ENCODE measurements around the gene MT1A.

Gene MT1A

DNA sequence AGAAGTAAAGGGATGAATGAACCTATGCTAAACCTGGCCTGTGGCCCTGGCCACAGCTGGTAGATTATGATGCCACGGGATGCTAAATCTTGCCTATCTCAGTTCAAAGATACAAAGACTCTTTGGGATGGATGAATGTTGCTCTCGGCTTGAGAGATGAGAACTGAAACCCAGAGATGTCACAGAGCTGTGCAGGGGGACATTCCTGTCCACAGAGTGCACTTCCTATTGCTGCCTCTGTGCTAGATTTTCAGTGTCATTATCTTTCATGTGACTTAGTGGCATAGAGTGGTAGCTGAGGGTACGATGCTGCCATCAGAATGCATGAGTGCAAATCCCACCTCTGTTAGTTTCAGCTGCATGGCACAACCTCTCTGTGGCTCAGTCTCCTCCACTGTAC lies 8.3 kb upstream of the MT1A start:
- Histone ChIP-seq H3K27me3 (replicated peaks; ENCODE audit: insufficient read depth, low read length) (peaks cover 71% of the 10 kb centered on the region), H3K4me1 (ENCODE audit: low read length) (no peaks in the 10 kb centered on the region), H3K36me3 (replicated peaks; ENCODE audit: insufficient read depth, low read length) (no peaks in the 10 kb centered on the region), H3K4me2 (ENCODE audit: low read depth, low read length) (no peak overlapping the region), H3K79me2 (ENCODE audit: low read length) (no peaks in the 10 kb centered on the region), H3K9me3 (replicated peaks; ENCODE audit: insufficient read depth, low read length) (no peaks in the 10 kb centered on the region), H2AFZ (ENCODE audit: low read length) (no peak overlapping the region), H3F3A (ENCODE audit: insufficient read depth, low read length) (no peaks in the 10 kb centered on the region), H4K20me1 (ENCODE audit: insufficient read depth, low read length) (no peaks in the 10 kb centered on the region), H3K9me2 (replicated peaks; ENCODE audit: insufficient read depth, low read length) (no peaks in the 10 kb centered on the region), H3K9ac (ENCODE audit: low read length) (no peak overlapping the region), H3K27ac (ENCODE audit: low read length) (no peak overlapping the region), H3K4me3 (ENCODE audit: low read length) (no peak overlapping the region)
- TF ChIP-seq EZH2 (optimal IDR thresholded peaks at IDR 0.05; ENCODE audit: low read depth, low read length) (no peak), EZH2phosphoT487 (IDR thresholded peaks at IDR 0.05; ENCODE audit: low read length) (no peak)
- TF ChIP-seq, protein P1, sequence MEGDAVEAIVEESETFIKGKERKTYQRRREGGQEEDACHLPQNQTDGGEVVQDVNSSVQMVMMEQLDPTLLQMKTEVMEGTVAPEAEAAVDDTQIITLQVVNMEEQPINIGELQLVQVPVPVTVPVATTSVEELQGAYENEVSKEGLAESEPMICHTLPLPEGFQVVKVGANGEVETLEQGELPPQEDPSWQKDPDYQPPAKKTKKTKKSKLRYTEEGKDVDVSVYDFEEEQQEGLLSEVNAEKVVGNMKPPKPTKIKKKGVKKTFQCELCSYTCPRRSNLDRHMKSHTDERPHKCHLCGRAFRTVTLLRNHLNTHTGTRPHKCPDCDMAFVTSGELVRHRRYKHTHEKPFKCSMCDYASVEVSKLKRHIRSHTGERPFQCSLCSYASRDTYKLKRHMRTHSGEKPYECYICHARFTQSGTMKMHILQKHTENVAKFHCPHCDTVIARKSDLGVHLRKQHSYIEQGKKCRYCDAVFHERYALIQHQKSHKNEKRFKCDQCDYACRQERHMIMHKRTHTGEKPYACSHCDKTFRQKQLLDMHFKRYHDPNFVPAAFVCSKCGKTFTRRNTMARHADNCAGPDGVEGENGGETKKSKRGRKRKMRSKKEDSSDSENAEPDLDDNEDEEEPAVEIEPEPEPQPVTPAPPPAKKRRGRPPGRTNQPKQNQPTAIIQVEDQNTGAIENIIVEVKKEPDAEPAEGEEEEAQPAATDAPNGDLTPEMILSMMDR (IDR thresholded peaks at IDR 0.05; ENCODE audit: low read length): peak; percentile 6; the same call in 1 of the 2 replicates
- DNase-seq: peak; percentile 22

DNA sequence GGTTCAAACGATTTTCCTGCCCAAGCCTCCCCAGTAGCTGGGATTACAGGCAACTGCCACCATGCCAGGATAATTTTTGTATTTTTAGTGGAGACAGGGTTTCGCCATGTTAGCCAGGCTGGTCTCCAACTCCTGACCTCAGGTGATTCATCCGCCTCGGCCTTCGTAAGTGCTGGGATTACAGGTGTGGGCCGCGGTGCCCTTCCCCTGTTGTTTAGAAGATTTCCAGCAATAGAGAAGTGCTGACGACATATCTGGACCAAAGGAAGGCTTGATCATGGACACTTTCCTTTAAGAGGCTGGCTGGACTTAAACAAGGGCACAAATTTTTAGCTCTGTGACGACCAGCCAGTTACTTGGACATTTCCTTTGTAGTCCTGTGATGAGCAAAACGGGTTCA lies 7.3 kb upstream of the MT1A start:
- Histone ChIP-seq H3K9ac (ENCODE audit: low read length) (no peak overlapping the region), H4K20me1 (ENCODE audit: insufficient read depth, low read length) (no peaks in the 10 kb centered on the region), H3K9me2 (replicated peaks; ENCODE audit: insufficient read depth, low read length) (no peaks in the 10 kb centered on the region), H3K27ac (ENCODE audit: low read length) (no peak overlapping the region), H3K4me3 (ENCODE audit: low read length) (no peak overlapping the region), H3K4me2 (ENCODE audit: low read depth, low read length) (no peak overlapping the region), H3K4me1 (ENCODE audit: low read length) (no peaks in the 10 kb centered on the region), H3K79me2 (ENCODE audit: low read length) (no peaks in the 10 kb centered on the region), H3K36me3 (replicated peaks; ENCODE audit: insufficient read depth, low read length) (no peaks in the 10 kb centered on the region), H3K27me3 (replicated peaks; ENCODE audit: insufficient read depth, low read length) (peaks cover 71% of the 10 kb centered on the region), H3F3A (ENCODE audit: insufficient read depth, low read length) (no peaks in the 10 kb centered on the region), H2AFZ (ENCODE audit: low read length) (no peak overlapping the region), H3K9me3 (replicated peaks; ENCODE audit: insufficient read depth, low read length) (no peaks in the 10 kb centered on the region)
- no peak for DNase-seq
- TF ChIP-seq EZH2phosphoT487 (IDR thresholded peaks at IDR 0.05; ENCODE audit: low read length) (no peak), EZH2 (optimal IDR thresholded peaks at IDR 0.05; ENCODE audit: low read depth, low read length) (no peak)
- TF ChIP-seq, protein P1 (IDR thresholded peaks at IDR 0.05; ENCODE audit: low read length): no peak

DNA sequence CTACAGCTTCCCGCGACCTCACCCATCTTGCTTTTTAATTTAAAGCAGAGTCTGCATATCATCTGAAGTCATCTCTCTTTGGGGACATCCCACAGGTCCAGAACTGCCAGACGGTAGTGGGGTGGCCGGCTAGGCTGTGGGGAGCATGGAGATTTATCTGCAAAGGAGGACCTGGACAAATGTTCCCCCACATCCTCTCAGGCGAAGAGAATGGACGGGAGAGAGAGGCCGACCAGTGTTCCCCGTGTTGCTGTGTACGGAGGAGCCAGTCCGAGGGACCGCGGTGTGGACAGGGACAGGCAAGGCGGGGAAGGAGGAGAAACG lies 6.7 kb upstream of the MT1A start:
- Histone ChIP-seq H3K4me1 (ENCODE audit: low read length) (no peaks in the 10 kb centered on the region), H4K20me1 (ENCODE audit: insufficient read depth, low read length) (no peaks in the 10 kb centered on the region), H2AFZ (ENCODE audit: low read length) (no peak overlapping the region), H3K4me2 (ENCODE audit: low read depth, low read length) (no peak overlapping the region), H3K79me2 (ENCODE audit: low read length) (no peaks in the 10 kb centered on the region), H3K9me2 (replicated peaks; ENCODE audit: insufficient read depth, low read length) (no peaks in the 10 kb centered on the region), H3K9me3 (replicated peaks; ENCODE audit: insufficient read depth, low read length) (no peaks in the 10 kb centered on the region), H3K27me3 (replicated peaks; ENCODE audit: insufficient read depth, low read length) (peaks cover 71% of the 10 kb centered on the region), H3K27ac (ENCODE audit: low read length) (no peak overlapping the region), H3K9ac (ENCODE audit: low read length) (no peak overlapping the region), H3F3A (ENCODE audit: insufficient read depth, low read length) (no peaks in the 10 kb centered on the region), H3K36me3 (replicated peaks; ENCODE audit: insufficient read depth, low read length) (no peaks in the 10 kb centered on the region), H3K4me3 (ENCODE audit: low read length) (no peak overlapping the region)
- DNase-seq: no peak
- TF ChIP-seq, protein P1 (IDR thresholded peaks at IDR 0.05; ENCODE audit: low read length): no peak
- no peak for TF ChIP-seq EZH2phosphoT487 (IDR thresholded peaks at IDR 0.05; ENCODE audit: low read length)
- TF ChIP-seq EZH2 (optimal IDR thresholded peaks at IDR 0.05; ENCODE audit: low read depth, low read length): no peak

All from MM.1S (cell line).